HCT116 (cell line): ENCODE measurements around the gene LNPK.

Experiments
- POLR2A ChIP-seq: IDR thresholded peaks from 2 replicates; pipeline ENCODE4 v1.7.0; 2011; ENCODE audit warnings: borderline replicate concordance; ENCODE audit not compliant: insufficient read depth, insufficient read length; ENCODE audit errors: extremely low read depth
- POLR2AphosphoS5 ChIP-seq: IDR thresholded peaks from 2 replicates; pipeline ENCODE4 v1.6.1; 2011; ENCODE audit warnings: mild to moderate bottlenecking, low read depth, low read length, moderate library complexity
- RAD21 ChIP-seq: IDR thresholded peaks from 2 replicates; pipeline ENCODE4 v1.6.1; 2012; ENCODE audit warnings: low read depth, mild to moderate bottlenecking
- SIN3A ChIP-seq: IDR thresholded peaks from 2 replicates; pipeline ENCODE4 v1.6.1; 2012; ENCODE audit warnings: low read depth
- TCF7L2 ChIP-seq: IDR thresholded peaks from 2 replicates; pipeline ENCODE4 v1.7.0; 2011; ENCODE audit warnings: borderline replicate concordance, inconsistent platforms; ENCODE audit not compliant: insufficient read depth, insufficient read length; ENCODE audit errors: extremely low read depth
- TF ChIP-seq, protein P1 (sequence below), 3 experiments: fragments of 200-600 bp in 1 of 3; sonication (generic) in 1 of 3; IDR thresholded peaks in 2 of 3; conservative IDR thresholded peaks in 1 of 3; 2 replicates each; pipeline ENCODE4 v1.5.1; 2012 to 2017; ENCODE audit warnings: low read depth in 2 of 3, low read length in 2 of 3, antibody characterized with exemption in 1 of 3, borderline replicate concordance in 1 of 3, control low read depth in 1 of 3, mild to moderate bottlenecking in 1 of 3, mixed read lengths in 1 of 3, mixed run types in 1 of 3, moderate library complexity in 1 of 3; ENCODE audit not compliant: insufficient read depth in 1 of 3
- TF ChIP-seq, protein P2 (sequence below): IDR thresholded peaks from 2 replicates; pipeline ENCODE4 v1.6.1; 2012

- TF ChIP-seq POLR2A (no peak), POLR2AphosphoS5 (no peak), SIN3A (no peak), TCF7L2 (no peak), RAD21 (no peak)
- TF ChIP-seq, protein P1, sequence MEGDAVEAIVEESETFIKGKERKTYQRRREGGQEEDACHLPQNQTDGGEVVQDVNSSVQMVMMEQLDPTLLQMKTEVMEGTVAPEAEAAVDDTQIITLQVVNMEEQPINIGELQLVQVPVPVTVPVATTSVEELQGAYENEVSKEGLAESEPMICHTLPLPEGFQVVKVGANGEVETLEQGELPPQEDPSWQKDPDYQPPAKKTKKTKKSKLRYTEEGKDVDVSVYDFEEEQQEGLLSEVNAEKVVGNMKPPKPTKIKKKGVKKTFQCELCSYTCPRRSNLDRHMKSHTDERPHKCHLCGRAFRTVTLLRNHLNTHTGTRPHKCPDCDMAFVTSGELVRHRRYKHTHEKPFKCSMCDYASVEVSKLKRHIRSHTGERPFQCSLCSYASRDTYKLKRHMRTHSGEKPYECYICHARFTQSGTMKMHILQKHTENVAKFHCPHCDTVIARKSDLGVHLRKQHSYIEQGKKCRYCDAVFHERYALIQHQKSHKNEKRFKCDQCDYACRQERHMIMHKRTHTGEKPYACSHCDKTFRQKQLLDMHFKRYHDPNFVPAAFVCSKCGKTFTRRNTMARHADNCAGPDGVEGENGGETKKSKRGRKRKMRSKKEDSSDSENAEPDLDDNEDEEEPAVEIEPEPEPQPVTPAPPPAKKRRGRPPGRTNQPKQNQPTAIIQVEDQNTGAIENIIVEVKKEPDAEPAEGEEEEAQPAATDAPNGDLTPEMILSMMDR (IDR thresholded peaks at IDR 0.05 in 2 of 3, conservative IDR thresholded peaks at IDR 0.05 in 1 of 3; ENCODE audit: borderline replicate concordance in 1 of 3, insufficient read depth in 1 of 3, low read depth in 2 of 3, low read length in 2 of 3): no peak
- TF ChIP-seq, protein P2, sequence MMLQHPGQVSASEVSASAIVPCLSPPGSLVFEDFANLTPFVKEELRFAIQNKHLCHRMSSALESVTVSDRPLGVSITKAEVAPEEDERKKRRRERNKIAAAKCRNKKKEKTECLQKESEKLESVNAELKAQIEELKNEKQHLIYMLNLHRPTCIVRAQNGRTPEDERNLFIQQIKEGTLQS: no peak
Observed at GRCh38 chr2:175929850-175930249, 72.2 kb downstream of the LNPK start.
